Measurements from ENCODE around the gene HERC4.
"Not testable (repeated sequence)": the region's sequence is repeated elsewhere in the genome, so short reads cannot be mapped to it uniquely, and the experiment has no call there.

The HERC4 gene

DNA sequence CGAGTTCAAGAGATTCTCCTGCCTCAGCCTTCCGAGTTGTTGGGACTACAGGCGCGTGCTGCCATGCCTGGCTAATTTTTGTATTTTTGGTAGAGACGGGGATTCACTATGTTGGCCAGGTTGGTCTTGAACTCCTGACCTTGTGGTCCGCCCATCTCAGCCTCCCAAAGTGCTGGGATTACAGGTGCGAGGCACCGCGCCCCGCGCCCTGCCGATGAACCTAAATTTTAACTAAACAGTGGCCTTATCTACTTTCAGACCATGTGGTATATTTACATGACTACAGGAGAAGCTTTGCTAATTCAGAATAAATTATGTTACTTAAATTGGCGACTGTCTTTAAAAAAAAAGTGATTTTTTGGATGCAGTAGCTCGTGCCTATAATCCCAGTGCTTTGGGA, 181.4 kb downstream of the HERC4 start:
- in situ Hi-C loops (cut with MboI; ENCODE audit: low sequenced_read_pairs) = no loop called here

GRCh38 chr10:67884842-67885670, 190.0 kb downstream of the HERC4 start:
- in situ Hi-C loops (cut with MboI; ENCODE audit: low sequenced_read_pairs) = no loop called here

- in situ Hi-C loops (cut with MboI; ENCODE audit: low sequenced_read_pairs) = no loop called here
These were observed 190.7 kb downstream of the HERC4 start, which contains the start of gene SIRT1 for GRCh38 chr10:67884313-67884841. Gene SIRT1 (plus strand): TSS chr10:67884656. CDS start chr10:67884722, 66 bp downstream.

DNA sequence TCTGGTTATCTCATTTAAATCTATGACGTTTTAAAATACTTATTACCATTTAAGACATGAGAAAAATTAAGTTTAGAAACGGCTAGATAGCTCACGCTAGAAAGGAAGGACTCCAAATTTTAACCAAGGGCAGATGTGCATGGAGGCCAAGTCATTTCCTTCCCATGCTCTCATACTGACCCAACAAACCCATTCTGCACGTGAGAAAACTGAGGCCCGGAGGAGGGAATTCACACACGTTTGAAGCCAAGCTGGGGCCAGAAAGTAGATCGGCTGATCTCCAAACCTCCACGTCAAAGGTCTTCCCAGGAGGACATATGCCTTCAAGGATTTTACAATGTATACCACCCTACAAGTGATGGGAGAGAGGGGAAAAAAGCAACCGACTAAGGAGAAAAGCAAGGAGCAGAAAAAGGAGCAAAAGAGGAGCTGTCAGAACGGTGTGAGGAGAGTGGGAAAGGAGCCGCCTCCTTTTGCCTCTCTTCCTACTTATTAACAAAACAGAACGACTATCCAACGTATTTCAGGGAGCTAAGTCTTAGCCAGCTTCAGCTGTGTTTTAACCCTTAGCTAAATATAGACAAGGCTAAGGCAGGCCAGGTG, 191.3 kb downstream of the HERC4 start:
- in situ Hi-C loops (cut with MboI; ENCODE audit: low sequenced_read_pairs) = no loop called here

DNA sequence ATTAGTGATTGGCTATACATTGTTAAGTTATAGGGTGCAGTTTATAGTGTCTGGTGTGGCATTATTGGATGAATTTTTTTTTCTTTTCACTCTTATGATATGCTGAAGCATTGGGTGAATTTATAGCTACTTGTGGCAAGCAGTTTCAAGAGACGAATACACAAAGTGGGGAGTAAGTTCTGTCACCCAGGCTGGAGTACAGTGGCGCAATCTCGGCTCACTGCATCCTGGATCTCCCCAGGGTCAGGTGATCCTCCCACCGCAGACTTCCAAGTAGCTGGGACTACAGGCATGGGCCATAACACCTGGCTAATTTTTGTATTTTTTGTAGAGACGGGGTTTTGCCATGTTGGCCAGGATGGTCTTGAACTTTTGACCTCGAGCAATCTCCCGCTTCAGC, 196.9 kb downstream of the HERC4 start:
- in situ Hi-C loops (cut with MboI; ENCODE audit: low sequenced_read_pairs) = no loop called here

DNA sequence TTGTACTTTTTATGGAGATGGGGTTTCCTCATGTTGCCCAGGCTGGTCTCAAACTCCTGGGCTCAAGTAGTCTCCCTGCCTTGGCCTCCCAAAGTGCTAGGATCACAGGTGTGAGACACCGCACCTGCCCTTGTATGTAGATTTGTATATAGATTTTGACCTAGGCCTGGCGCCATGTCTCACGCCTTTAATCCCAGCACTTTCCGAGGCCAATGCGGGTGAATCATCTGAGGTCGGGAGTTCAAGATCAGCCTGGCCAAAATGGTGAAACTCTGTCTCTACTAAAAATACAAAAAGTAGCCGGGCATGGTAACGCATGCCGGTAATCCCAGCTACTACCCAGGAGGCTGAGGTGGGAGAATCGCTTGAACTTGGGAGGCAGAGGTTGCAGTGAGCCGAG, 197.7 kb downstream of the HERC4 start:
- in situ Hi-C loops (cut with MboI; ENCODE audit: low sequenced_read_pairs) = not testable (repeated sequence)

- in situ Hi-C loops (cut with MboI; ENCODE audit: low sequenced_read_pairs) = no loop called here
These were observed 199.5 kb downstream of the HERC4 start for GRCh38 chr10:67875340-67876238.
